22Rv1 (cell line): ENCODE measurements around the gene ZNF524.

Experiments
- H3K27ac ChIP-seq: fragments of 450-650 bp; 2 replicates; pipeline ENCODE4 v1.5.1; 2017
- ZFX ChIP-seq: fragments of 450-650 bp; IDR thresholded peaks from 2 replicates; pipeline ENCODE4 v1.6.1; 2017; ENCODE audit warnings: antibody characterized with exemption, borderline replicate concordance
- TF ChIP-seq, protein P1 (sequence below): fragments of 450-650 bp; IDR thresholded peaks from 2 replicates; pipeline ENCODE4 v1.5.1; 2017; ENCODE audit warnings: mild to moderate bottlenecking

Gene ZNF524

DNA sequence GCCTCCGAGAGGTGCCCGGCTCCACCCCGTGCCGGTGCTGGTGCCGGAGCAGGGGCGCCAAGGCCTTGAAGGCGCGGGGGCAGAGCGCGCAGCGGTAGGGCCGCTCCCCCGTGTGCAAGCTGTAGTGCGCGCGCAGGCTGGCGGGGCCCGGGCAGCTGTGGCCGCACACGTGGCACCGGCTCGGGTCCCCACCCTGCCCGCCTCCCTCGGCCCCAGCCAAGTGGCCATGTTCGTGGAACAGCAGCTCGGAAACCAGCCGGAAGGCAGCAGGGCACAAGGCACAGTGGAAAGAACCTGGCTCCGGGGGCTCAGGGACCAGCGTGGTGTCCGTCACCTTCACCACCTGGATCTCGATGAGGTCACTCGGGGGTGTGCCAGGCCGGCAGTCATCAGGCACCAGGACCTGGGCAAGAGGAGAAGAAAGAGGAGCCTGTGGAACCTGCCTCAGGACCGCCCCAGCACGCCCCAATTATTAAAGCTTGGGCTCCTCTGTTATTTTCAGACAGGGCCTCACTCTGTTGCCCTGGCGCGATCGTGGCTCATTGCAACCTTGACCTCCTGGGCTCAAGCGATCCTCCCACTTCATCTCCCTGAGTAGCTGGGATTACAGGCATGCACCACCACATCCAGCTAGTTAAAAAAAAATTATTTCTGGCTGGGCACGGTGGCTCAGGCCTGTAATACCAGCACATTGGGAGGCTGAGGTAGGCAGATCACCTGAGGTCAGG lies 22.3 kb downstream of the ZNF524 start:
- TF ChIP-seq, protein P1, sequence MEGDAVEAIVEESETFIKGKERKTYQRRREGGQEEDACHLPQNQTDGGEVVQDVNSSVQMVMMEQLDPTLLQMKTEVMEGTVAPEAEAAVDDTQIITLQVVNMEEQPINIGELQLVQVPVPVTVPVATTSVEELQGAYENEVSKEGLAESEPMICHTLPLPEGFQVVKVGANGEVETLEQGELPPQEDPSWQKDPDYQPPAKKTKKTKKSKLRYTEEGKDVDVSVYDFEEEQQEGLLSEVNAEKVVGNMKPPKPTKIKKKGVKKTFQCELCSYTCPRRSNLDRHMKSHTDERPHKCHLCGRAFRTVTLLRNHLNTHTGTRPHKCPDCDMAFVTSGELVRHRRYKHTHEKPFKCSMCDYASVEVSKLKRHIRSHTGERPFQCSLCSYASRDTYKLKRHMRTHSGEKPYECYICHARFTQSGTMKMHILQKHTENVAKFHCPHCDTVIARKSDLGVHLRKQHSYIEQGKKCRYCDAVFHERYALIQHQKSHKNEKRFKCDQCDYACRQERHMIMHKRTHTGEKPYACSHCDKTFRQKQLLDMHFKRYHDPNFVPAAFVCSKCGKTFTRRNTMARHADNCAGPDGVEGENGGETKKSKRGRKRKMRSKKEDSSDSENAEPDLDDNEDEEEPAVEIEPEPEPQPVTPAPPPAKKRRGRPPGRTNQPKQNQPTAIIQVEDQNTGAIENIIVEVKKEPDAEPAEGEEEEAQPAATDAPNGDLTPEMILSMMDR: no peak
- TF ChIP-seq ZFX: no peak
- no peak overlapping the region for H3K27ac ChIP-seq

DNA sequence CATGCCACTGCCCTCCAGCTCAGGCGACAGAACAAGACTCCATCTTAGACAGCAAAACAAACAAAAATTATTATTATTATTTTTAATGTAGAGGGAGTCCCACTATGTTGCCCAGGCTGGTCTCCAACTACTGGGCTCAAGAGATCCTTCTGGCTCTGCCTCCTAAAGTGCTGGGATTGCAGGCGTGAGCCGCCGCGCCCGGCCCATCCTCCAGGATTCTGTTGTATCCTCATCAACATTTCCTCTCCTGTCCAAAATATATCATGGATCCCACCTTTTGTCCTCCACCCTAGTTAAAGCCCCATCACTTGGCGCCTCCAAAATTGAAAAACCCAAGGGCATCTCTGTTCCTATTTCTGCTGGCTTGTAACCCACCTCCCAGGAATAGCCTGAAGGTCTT lies 23.0 kb downstream of the ZNF524 start:
- TF ChIP-seq ZFX: no peak
- TF ChIP-seq, protein P1: no peak
- no peak overlapping the region for H3K27ac ChIP-seq

DNA sequence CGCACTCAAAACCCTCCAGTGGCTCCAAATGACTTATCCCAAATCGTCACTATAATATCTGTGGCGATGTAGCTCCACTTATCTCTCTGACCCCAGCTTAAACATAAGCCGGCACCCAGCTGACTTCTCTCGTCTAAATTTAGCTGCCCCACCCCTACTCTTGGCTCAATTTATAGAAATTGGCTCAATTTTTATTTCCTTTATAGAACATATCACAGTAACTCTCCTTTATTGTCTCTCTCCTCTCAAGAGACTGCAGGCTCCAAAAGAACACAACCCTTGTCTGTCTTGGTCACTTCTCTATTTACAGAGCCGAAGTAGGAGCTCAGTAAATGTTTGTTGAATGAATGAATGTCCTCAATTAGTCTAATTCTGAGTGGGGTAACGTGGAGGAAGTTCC lies 23.5 kb downstream of the ZNF524 start:
- TF ChIP-seq ZFX: no peak
- TF ChIP-seq, protein P1: no peak
- H3K27ac ChIP-seq: peak overlapping the region; percentile 86; the same call in 1 of the 2 replicates

DNA sequence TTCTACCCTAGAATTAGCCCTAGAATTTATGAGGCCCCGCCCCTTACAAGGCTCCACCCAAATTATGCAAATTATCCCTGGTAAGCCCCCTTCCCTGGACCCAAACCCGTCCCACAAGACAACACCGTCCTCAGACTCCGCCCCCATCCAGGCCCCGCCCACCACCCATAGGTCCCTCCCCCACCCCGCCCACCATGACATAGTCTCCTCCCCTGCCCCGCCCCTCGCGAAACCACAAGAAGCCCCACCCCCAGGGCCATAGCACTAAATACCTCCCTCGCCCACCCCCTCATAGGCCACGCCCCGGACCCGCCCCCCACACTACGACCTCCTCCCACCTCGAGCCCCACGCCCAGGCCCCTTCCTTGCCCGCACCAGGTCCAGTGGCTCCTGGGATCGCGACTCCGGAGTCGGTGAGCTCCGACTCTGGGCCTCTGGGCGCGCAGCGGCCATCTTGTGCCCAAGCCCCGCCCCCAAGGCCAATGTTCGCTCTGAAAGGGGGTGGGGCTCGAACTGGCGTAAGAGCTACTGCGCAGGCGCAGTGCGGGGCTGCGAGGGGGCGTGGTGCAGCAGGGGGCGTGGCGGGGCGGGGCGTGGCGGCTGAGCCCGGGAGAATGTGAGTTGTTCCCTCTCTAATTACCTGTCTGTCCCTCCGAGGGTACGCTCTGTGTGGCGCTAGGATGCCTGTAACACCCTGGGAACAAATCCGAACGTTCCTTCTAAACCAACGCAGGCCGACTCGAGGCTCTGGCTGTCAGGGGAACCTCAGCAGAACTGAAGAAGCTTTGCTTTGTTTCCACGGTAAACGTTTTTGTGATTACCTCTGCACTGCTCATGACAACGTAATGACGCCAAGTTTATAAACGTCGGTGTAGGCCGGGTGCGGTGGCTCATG lies 24.3 kb downstream of the ZNF524 start, which contains the start of gene ZNF784:
Gene ZNF784, minus strand, starts transcription at position 458 of the 895 bp plus-strand sequence. Its CDS starts 5 bp downstream, at position 453.
- peak within 1 kb of the TSS; percentile 86 for H3K27ac ChIP-seq
- TF ChIP-seq ZFX: no peak
- TF ChIP-seq, protein P1: no peak

DNA sequence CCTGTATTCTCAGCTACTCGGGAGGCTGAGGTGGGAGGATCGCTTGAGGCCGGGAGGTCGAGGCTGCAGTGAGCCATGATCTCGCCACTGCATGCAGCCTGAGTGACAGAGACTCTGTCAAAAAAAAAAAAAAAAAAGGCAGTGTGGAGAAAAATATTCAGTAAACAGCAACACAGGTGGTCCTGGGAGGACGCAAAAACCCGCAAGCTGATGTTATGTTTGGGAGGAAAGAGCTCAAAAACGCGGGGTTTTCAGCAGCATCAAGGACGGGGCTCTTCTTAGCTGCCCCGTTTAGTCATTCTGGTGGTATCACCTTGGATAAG lies 24.9 kb downstream of the ZNF524 start:
- peak overlapping the region; percentile 86 for H3K27ac ChIP-seq
- no peak for TF ChIP-seq ZFX
- TF ChIP-seq, protein P1: no peak

DNA sequence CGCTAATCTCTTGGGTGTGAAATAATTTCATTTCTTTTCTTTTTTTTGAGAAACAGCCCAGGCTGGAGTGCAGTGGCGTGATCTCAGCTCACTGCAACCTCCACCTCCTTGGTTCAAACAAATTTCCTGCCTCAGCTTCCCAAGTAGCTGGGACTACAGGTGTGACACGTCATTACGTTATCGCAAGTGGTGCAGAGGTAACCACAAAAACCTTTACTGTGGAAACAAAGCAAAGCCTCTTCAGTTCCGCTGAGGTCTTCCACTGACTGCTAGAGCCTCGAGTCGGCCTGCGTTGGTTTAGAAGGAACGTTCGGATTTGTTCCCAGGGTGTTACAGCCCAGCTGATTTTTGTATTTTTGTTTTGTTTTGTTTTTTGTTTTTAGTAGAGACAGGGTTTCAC lies 26.3 kb downstream of the ZNF524 start:
- H3K27ac ChIP-seq: no peak overlapping the region
- no peak for TF ChIP-seq ZFX
- TF ChIP-seq, protein P1: no peak

DNA sequence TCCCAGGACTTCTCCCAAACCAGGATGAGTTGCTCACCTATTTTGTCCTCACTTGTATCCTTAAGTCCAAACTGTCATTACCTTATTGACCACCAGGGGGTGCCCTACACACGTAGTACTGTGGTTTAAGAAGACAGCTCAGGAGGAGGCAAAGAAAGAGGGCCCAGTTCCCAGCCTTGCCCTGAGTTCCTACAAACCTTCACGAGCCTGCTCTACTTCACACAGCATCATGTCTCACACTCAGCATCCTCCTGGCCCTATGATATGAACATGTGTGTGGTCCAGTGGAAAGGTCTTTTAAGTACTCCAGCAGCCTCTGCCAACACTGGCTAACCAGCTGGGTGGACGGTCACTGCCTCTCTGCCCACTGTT lies 32.4 kb downstream of the ZNF524 start:
- H3K27ac ChIP-seq: no peak overlapping the region; the same call in 1 of the 2 replicates
- TF ChIP-seq ZFX: no peak
- TF ChIP-seq, protein P1: peak; percentile 84
